Measurements from ENCODE around the gene ATXN1.

- TF ChIP-seq, protein P1, sequence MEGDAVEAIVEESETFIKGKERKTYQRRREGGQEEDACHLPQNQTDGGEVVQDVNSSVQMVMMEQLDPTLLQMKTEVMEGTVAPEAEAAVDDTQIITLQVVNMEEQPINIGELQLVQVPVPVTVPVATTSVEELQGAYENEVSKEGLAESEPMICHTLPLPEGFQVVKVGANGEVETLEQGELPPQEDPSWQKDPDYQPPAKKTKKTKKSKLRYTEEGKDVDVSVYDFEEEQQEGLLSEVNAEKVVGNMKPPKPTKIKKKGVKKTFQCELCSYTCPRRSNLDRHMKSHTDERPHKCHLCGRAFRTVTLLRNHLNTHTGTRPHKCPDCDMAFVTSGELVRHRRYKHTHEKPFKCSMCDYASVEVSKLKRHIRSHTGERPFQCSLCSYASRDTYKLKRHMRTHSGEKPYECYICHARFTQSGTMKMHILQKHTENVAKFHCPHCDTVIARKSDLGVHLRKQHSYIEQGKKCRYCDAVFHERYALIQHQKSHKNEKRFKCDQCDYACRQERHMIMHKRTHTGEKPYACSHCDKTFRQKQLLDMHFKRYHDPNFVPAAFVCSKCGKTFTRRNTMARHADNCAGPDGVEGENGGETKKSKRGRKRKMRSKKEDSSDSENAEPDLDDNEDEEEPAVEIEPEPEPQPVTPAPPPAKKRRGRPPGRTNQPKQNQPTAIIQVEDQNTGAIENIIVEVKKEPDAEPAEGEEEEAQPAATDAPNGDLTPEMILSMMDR (optimal IDR thresholded peaks at IDR 0.05 in 1 of 3, IDR thresholded peaks at IDR 0.05 in 1 of 3, conservative IDR thresholded peaks at IDR 0.05 in 1 of 3; ENCODE audit: extremely low read depth in 1 of 3, insufficient read depth in 2 of 3, low read length in 3 of 3): no peak
- no peak for TF ChIP-seq EZH2 (IDR thresholded peaks at IDR 0.05; ENCODE audit: low read length)
Observed at GRCh38 chr6:16510245-16510644, 251.0 kb downstream of the ATXN1 start.

All from keratinocyte (primary cell).